Progenitor cell of endocrine pancreas (in vitro differentiated cells): Measurements from ENCODE around the gene CAPN5. TPM values are rescaled to one million over a fixed set of nuclear protein-coding genes. Genes with fewer than 3 reads are reported as not detected.

Experiments
- DNase-seq: peaks from one replicate; pipeline ENCODE4 v3.0.0; 2021; ENCODE audit warnings: low spot score; ENCODE audit not compliant: unreplicated experiment
- H3K27ac Mint-ChIP-seq: 2 replicates; pipeline ENCODE4 v1.8.0; 2021; ENCODE audit warnings: mild to moderate bottlenecking, moderate library complexity, mixed read lengths
- H3K27me3 Mint-ChIP-seq: 2 replicates; pipeline ENCODE4 v1.8.0; 2021; ENCODE audit warnings: mixed read lengths
- H3K36me3 Mint-ChIP-seq: 2 replicates; pipeline ENCODE4 v1.8.0; 2022; ENCODE audit warnings: mixed read lengths; ENCODE audit not compliant: insufficient read depth
- H3K4me1 Mint-ChIP-seq: 2 replicates; pipeline ENCODE4 v1.8.0; 2021; ENCODE audit warnings: low read depth, mixed read lengths
- H3K4me3 Mint-ChIP-seq: 2 replicates; pipeline ENCODE4 v1.8.0; 2021; ENCODE audit warnings: low read depth, mild to moderate bottlenecking, moderate library complexity, mixed read lengths
- H3K9me3 Mint-ChIP-seq: 2 replicates; pipeline ENCODE4 v1.8.0; 2021; ENCODE audit warnings: low read depth, mixed read lengths
- total RNA-seq: library from RNA; stranded (reverse); gene quantifications from 2 replicates; pipeline ENCODE4 v1.2.1, GENCODE V29; 2021
- TF ChIP-seq, protein P1 (sequence below): fragments of 200-600 bp; sonication (generic); IDR thresholded peaks from one replicate; pipeline ENCODE4 v1.5.0; 2021; ENCODE audit warnings: antibody characterized with exemption, mild to moderate bottlenecking; ENCODE audit not compliant: unreplicated experiment

Gene CAPN5
- total RNA-seq, 1 donor from 2014 or later, result 10.9 TPM

DNA sequence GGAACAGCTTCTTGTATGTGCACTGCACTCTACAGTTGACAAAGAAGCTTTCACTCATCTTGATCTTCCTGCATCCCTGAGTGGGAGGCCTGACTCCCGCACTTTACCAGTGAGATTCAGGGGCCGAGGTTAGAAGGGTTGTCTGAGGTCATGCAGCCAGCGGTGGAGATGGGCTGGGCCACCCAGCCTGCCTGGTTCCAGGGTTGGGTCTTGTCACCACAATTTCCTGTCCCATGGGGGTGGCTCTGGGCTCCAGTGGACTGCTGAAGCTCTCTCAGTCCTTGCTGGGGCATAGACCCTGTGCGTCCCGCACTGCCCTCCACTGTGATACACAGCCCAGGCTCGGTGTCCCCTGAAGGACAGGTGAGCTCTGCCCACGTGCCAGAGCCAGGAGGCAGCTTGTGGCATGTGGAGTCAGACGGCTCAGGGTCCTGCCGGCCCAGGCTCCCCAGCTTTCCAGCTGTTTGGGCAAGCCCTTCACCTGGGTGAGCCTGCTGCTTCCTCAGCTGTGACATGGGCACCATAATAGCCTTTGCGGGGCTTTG lies 54.4 kb downstream of the CAPN5 start:
- Mint-ChIP-seq H3K36me3 (peaks cover 1% of the 10 kb centered on the region), H3K9me3 (no peaks in the 10 kb centered on the region), H3K4me3 (no peak overlapping the region), H3K4me1 (no peaks in the 10 kb centered on the region), H3K27ac (no peak overlapping the region), H3K27me3 (no peaks in the 10 kb centered on the region)
- TF ChIP-seq, protein P1, sequence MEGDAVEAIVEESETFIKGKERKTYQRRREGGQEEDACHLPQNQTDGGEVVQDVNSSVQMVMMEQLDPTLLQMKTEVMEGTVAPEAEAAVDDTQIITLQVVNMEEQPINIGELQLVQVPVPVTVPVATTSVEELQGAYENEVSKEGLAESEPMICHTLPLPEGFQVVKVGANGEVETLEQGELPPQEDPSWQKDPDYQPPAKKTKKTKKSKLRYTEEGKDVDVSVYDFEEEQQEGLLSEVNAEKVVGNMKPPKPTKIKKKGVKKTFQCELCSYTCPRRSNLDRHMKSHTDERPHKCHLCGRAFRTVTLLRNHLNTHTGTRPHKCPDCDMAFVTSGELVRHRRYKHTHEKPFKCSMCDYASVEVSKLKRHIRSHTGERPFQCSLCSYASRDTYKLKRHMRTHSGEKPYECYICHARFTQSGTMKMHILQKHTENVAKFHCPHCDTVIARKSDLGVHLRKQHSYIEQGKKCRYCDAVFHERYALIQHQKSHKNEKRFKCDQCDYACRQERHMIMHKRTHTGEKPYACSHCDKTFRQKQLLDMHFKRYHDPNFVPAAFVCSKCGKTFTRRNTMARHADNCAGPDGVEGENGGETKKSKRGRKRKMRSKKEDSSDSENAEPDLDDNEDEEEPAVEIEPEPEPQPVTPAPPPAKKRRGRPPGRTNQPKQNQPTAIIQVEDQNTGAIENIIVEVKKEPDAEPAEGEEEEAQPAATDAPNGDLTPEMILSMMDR, result no peak
- no peak for DNase-seq

DNA sequence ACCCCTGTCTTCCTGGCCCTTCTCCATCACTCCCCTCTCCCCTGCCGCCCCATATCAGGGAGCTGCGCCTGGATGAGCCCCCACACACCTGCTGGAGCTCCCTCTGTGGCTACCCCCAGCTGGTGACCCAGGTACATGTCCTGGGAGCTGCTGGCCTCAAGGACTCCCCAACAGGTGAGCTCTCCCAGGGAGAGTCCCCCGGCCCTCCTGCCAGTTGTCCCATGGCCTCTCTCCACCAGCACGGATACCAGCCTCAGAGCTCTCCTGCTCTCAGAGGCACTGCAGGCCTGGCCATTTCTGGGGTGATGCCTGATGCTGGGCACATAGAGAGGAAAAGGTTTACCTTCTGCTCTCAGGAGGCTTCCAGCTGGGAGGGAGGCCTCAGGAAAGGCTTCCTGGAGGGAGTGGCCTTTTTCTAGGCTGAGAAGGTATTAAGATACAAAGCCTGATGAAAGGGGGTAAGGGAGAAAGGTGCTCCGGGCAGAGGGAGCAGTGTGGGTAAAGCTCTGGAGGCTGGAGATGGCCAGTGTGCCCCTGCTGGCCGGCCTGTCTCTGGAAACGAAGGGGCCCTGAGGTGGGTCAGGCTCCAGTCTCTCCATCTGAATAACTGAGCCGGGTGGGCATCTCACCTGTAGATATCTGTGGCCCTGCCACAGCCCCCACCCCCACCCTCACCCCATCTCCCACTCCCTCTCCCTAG lies 55.3 kb downstream of the CAPN5 start:
- Mint-ChIP-seq H3K36me3 (peaks cover 1% of the 10 kb centered on the region), H3K4me1 (no peaks in the 10 kb centered on the region), H3K4me3 (no peak overlapping the region), H3K9me3 (no peaks in the 10 kb centered on the region), H3K27ac (no peak overlapping the region), H3K27me3 (no peaks in the 10 kb centered on the region)
- TF ChIP-seq, protein P1, result no peak
- no peak for DNase-seq

DNA sequence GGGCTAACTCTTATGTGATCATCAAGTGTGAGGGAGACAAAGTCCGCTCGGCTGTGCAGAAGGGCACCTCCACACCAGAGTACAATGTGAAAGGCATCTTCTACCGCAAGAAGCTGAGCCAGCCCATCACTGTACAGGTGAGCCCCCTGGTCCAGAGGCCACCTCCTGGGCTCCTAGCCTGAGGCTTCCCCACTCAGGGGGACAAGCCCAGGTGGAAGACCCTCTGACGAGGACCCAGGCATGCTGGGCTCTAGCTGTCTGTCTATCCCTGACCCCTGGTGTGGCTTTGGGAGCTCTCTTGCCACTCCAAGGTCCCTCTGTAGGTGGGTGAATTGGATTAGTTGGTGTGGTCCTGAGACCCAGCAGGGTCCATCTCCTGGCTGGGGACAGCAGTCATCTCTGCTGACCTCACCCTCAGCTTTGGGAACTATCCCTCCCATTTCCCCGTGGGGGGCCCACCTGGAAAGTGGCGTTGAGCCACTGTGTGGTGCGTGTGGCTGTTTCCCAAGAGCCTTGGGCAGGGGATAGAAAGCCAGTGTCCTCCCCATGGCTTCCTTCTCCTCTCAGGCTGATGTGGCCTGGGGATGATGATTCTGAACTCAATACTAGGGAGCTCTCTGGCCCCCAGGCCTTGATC lies 55.9 kb downstream of the CAPN5 start:
- TF ChIP-seq, protein P1, result no peak
- Mint-ChIP-seq H3K36me3 (peaks cover 1% of the 10 kb centered on the region), H3K27me3 (no peaks in the 10 kb centered on the region), H3K27ac (no peak overlapping the region), H3K4me1 (peaks cover 4% of the 10 kb centered on the region), H3K4me3 (no peak overlapping the region), H3K9me3 (no peaks in the 10 kb centered on the region)
- DNase-seq, result no peak

- DNase-seq, result no peak
- no peak overlapping the region for H3K4me3 Mint-ChIP-seq
- H3K36me3 Mint-ChIP-seq, result peaks cover 1% of the 10 kb centered on the region
- TF ChIP-seq, protein P1, result no peak
- no peaks in the 10 kb centered on the region for H3K9me3 Mint-ChIP-seq
- no peak overlapping the region for H3K27ac Mint-ChIP-seq
- no peaks in the 10 kb centered on the region for H3K27me3 Mint-ChIP-seq
- H3K4me1 Mint-ChIP-seq, result peaks cover 7% of the 10 kb centered on the region
These were observed 56.8 kb downstream of the CAPN5 start for GRCh38 chr11:77123591-77123990.

GRCh38 chr11:77124041-77124440 lies 57.3 kb downstream of the CAPN5 start:
- TF ChIP-seq, protein P1, result no peak
- Mint-ChIP-seq H3K4me1 (peaks cover 7% of the 10 kb centered on the region), H3K4me3 (no peak overlapping the region), H3K27ac (no peak overlapping the region), H3K9me3 (no peaks in the 10 kb centered on the region), H3K36me3 (peaks cover 1% of the 10 kb centered on the region), H3K27me3 (no peaks in the 10 kb centered on the region)
- no peak for DNase-seq
